LNCaP clone FGC (cell line): ENCODE measurements around the gene KPTN.
A peak's percentile ranks its signal among the peaks of the same experiment; 100 is the strongest.

ENCODE experiments used
- DNase-seq: peaks from one replicate; pipeline ENCODE4 v3.0.0-alpha.2; 2011; ENCODE audit warnings: low read depth
- H3K4me3 ChIP-seq: 2 replicates; pipeline ENCODE4 v1.5.1; 2011; ENCODE audit warnings: mild to moderate bottlenecking, low read depth, low read length, control low read depth
- CTCF ChIP-seq: IDR thresholded peaks from 2 replicates; pipeline ENCODE4 v1.5.1; 2012; ENCODE audit warnings: mild to moderate bottlenecking; ENCODE audit not compliant: control insufficient read depth, insufficient read depth; ENCODE audit errors: extremely low read depth

KPTN gene

GRCh38 chr19:47512948-47513319, 28.9 kb upstream of the KPTN start:
- TF ChIP-seq CTCF = no peak
- H3K4me3 ChIP-seq = peak overlapping the region; percentile 93
- DNase-seq = no peak

GRCh38 chr19:47512183-47512947, 28.3 kb upstream of the KPTN start:
- H3K4me3 ChIP-seq = peak overlapping the region; percentile 93
- TF ChIP-seq CTCF = no peak
- peak; percentile 50 for DNase-seq

GRCh38 chr19:47511681-47512080, 27.7 kb upstream of the KPTN start:
- peak overlapping the region; percentile 93 for H3K4me3 ChIP-seq
- no peak for TF ChIP-seq CTCF
- DNase-seq = no peak

- H3K4me3 ChIP-seq = peak overlapping the region; percentile 93
- no peak for DNase-seq
- TF ChIP-seq CTCF = no peak
Observed at GRCh38 chr19:47511128-47511517, 27.1 kb upstream of the KPTN start.

- no peak for DNase-seq
- TF ChIP-seq CTCF = no peak
- peak overlapping the region; percentile 93 for H3K4me3 ChIP-seq
Observed at GRCh38 chr19:47510516-47511127, 26.6 kb upstream of the KPTN start.

GRCh38 chr19:47509973-47510372, 26.0 kb upstream of the KPTN start:
- no peak for DNase-seq
- TF ChIP-seq CTCF = no peak
- peak overlapping the region; percentile 37 for H3K4me3 ChIP-seq
